HG03103 (cell line): ENCODE data around the gene NADSYN1.

Experiments used
- ATAC-seq: cut with Tn5 transposase; IDR thresholded peaks from one replicate; pipeline ENCODE4 v1.9.1; 2021; ENCODE audit warnings: low read depth; ENCODE audit not compliant: unreplicated experiment

The NADSYN1 gene

DNA sequence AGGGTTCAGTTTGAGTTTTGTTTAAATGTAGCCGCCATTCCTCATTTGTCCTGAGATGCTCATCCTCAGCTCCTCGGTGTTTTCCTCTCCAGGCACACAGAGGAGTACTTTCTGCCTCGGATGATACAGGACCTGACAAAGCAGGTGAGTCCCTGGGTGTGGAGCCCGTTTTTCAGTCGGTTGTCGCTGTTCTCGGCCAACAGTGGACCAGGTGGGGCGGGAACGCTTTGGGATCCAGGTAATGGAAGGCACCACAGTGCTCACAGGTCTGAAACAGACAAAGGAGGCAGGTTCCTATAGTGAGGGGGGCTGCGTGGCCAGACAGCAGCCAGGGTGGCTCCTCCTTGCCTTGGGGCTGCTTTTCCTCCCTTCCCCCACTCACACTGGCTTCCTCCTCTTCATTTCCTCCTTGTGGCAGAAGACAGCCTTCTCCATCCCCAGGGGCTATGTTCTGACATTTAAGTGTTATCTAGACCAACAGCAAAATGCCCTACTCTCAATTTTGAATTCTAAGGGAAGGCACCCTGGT is 19.4 kb downstream of the NADSYN1 start:
- no peak for ATAC-seq

DNA sequence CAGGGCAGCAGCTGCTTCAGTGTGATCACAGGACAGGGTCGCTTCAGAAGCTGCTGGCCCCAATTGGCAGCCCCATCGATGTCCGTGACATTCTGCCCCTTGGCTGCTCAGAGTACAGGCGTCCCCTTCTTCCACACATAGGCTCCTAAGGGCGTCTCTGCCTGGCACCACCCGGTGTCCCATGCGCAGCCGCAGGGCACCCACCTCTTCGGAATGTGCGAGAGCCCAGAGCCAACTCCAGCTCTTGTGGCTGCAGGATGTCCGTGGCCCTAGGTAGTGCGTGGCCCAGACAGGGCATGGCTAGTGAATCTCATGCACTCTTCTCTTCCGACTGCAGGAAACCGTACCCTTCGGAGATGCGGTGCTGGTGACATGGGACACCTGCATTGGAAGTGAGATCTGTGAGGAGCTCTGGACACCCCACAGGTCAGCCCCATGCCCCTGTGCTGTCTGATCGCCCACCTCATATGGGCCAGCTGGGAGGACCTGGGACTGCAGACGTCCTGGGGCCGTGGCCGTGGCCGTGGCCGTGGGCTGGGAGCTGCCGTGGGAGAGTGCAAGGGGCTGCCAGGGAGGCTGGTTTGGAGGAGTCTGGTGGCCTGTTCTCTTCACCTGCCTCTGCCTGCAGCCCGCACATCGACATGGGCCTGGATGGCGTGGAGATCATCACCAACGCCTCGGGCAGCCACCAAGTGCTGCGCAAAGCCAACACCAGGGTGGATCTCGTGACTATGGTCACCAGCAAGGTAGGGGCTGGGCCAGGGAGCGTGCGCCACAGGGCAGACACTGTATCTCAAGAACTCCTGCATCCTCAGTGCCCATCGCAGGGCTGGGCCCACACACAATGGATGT is 20.2 kb downstream of the NADSYN1 start:
- no peak for ATAC-seq

DNA sequence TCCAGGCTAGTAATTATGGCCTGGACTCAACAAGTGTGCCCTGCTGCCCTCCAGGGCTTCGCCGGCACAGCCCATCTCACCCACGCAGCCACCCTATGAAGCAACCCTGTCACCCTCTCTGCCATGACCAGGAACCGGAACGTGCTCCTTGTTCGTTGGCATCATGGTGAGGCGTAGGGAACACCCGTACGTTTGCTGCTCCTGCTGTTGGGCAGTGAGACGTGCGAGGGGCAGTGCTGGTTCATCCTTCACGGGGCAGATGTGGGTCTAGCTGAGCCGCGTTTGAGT is 20.7 kb downstream of the NADSYN1 start:
- ATAC-seq, result no peak

DNA sequence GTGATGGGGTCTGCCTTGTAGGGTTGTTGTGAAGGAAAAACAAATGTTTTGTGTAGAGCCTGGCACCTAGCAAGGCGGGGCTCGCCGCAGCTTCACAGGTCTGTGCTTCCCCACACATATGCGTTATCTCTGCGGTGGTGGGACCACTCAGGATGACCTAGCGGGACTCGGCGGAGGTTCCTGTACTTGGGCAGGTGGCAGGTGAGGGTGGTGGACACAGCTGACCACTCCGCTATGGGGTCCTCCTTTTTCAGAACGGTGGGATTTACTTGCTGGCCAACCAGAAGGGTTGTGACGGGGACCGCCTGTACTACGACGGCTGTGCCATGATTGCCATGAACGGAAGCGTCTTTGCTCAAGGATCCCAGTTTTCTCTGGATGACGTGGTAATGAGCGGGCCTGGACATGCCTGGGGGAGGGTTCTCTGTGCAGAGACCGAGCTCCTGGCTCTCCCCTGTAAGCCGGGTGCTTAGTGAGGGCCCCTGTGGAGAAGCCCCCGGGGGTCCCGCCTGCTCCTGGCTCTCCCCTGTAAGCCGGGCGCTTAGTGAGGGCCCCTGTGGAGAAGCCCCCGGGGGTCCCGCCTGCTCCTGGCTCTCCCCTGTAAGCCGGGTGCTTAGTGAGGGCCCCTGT is 21.3 kb downstream of the NADSYN1 start:
- ATAC-seq, result no peak

DNA sequence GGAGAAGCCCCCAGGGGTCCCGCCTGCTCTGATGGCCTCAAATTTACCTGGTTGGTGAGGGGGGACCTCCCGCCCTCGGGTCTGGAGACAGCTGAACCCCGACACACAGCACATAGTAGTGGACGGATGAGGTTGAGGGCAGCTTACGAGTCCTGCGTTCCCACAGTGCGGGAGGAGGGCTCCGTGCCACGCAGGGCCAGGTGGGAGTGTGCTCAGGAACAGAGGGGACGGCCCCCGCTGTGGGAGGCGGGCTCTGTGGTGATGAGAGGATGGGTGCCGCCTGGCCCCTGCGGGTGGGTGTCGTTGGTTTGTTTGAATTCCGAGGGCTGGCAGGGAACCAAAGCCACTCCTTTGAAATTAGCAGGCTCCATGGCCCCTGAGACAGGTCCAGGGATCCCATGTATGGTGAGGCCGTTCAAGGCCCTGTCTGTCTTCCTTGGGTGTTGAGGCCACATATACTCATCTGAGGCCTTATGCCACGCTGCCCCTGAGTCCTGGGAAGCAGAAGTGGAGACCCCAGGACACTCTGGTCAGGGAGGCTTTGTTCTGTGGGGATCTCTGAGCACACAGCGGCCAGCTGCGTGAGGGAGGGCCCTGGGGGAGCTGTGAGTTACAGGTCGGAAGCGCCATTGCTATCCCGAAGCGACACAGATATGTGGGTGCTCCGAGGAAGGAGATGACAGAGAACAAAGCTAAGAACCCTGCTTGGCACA is 21.9 kb downstream of the NADSYN1 start:
- no peak for ATAC-seq

DNA sequence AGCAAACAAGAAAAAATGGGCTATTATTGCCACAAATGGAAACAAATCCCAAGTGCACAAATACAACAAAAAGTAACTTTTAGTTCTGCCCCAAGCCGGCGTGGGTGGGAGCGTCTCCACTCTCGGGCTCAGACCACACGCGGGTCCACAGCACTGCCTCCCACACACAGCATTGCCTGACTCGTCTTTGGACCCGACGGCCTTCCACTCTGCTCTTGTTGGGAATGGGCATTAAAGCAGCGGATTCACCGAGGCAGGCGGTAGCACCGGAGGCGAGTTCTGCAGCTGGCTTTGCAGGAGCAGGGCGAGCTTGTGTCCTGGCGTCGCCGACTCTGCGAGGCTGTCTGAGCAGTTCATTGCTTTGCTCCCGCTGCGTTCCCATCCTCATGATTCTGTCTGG is 23.0 kb downstream of the NADSYN1 start:
- ATAC-seq, result no peak

DNA sequence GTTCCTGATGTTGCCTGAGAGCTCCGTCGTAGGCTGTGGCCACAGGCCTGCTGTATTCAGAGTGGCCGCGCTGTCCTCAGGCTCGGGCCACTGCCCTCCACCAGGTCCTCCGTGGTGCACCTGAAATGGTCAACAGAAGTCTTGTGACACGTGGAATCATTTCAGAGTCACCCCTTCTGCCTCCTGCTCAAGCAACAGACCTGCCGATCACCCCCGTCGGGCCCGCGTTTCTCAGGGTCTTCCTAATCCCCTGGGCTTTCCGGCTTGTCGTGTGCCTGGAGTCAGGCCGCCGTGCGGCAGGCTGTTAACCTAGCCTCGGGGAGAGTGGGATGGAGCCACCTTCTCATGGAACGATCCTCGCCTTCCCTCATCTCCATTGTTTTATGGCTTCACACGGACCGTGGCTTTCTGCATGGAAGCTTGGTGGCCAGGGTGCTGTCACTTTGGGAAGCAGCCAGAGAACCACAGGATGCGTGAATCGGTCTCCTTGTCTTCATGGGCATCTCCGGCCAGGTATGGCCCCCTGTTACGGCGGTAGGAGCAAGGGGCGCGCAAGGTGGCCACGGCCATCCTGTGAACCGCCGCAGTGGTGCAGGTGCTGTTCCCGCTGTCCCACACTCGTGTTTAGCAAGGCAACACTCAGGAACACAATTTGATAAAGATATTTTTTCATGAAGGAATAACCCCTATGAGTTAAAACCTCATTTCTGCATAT is 24.1 kb downstream of the NADSYN1 start:
- no peak for ATAC-seq

DNA sequence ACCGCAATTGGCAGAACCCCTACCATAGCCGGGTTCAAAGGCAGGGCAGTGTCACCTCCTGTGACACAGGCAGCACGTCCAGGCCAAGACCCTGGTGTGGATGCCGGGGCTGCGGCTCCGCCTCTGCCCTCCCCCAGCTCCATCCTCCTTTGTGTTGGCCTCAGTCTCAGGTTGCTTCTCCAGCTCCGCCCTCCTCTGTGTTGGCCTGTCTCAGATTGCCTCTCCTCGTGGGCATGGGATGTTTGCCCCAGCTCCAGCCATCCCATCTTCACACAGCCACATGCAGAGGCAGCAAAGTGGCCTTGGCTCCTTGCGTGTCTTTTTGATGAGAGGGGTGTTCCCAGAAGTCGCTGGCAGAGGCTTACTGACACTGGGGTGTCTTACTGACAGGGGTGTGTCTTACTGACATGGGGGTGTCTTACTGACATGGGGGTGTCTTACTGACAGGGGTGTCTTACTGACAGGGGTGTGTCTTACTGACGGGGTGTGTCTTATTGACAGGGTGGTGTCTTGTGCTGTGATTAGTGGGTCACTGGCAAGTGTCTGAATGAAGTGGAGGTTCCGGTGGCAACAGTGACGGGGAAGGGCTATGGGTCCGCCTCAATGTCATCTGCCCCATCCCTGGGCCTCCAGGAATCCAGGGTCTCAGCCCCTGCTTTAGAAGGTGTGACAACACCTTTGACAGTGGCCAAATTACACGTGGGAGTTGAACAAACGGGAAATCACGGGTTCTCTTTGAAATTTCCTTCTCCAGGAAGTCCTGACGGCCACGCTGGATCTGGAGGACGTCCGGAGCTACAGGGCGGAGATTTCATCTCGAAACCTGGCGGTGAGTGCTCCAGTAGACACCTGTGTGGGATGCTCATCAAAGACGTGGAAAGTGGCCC is 24.9 kb downstream of the NADSYN1 start:
- no peak for ATAC-seq

DNA sequence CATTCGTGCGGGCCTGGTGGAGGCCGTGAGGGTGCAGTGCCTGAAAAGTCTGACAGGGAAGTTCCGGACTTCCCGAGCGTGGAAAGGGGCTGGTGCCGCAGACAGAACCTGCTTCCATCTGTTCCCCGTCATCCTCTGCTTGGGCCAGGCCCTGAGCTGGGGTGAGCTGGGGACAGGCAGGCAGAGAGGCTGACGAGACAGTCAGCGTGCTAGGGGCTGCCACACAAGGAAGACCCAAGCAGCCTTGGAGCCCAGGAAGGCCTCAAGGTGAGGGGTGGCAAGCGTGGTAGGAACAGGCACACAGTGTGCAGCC is 25.5 kb downstream of the NADSYN1 start:
- no peak for ATAC-seq

DNA sequence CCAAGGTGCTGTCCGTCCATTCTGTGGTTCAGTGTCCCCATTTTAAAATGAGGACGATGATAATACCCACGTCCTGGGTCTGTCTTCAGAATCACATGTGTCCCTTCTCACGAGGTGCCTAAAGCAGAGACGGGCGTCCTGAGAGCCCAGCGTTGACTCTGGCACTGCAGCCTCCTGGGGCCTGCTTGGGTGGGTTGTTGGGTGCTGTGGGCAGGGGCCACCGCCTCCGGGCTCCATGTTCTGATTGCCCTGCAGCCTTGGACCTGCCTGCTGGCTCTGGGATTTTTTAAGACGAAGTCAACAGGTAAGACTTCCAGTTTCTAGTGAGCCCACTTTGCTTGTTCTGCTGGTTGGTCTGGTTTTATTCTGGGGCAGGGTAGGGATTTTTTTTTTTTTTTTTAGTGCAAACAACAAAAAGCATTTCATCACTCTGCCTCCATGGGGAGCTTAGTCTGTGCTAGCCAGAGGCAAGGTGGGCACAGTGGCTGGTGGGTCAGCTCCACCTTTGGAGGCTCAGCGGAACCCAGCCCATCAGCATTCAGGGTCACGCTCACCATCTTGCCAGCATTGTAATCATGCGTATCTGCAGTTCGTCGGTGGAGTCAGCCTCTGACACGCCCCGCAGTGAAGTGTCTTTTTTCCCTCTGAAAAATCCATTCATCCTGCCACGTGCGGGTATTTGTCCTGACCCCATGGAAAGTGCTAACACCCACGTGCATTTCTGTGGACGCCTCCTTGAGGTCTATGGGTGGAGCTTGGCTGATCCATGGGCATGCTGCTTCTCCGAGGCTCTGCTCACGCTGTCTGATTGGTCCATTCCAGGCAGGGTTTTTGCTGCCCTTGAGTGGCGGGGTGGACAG is 28.3 kb downstream of the NADSYN1 start:
- ATAC-seq, result no peak

DNA sequence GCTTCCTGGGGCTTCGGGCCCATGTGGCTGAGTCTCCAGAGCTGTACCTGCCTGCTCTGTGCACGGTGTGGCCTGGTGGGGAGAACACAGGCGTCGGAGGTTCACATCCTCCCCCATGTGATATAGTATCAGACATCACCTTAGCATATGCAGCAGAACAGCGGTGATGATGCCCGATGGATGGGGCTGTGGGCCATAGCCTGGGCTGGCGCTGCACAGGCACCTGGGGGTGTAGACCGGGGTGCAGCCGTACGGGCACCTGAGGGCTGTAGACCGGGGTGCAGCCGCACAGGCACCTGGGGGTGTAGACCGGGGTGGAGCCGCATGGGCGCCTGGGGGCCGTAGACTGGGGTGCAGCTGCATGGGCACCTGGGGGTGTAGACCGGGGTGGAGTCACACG is 29.2 kb downstream of the NADSYN1 start:
- ATAC-seq, result no peak

DNA sequence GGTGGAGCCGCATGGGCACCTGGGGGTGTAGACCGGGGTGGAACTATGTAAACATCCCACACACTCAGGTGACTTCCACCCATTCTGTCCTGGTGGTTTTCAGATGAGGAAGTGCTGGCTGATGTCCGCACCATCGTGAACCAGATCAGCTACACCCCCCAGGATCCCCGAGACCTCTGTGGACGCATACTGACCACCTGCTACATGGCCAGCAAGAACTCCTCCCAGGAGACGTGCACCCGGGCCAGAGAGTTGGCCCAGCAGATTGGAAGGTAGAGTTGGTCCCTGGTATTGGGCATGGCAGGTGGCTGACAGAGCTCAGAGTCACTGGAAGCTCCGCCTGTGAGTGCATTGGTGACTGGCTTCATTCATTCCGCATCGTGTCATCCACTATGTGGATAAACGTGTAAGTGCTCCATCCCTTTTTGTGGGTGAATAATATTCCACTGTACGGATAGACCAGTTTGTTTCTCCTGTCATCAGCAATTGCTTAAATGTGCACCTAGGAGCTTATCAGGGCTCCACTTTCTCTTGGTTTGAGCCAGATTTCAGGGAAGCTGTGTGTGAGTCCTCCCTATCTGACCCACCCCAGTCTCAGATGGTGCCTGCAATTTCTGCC is 29.9 kb downstream of the NADSYN1 start:
- no peak for ATAC-seq

DNA sequence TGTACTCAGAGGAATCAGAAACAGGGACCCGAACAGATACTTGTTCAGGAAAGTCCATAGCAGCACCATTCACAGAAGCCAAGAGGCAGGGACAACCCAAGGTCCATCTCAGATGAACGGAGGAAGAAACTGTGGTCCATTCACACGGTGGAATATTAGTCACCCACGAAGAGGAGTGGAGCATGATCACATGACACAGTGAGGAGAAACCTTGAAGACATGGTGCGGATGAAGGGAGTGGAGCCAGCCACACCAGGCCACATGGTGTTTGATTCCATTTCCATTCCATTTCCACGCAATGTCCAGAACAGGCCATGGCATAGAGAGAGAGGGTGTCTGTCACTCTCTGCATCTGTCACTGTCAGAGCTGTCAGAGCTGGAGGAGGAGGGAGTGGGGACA is 30.7 kb downstream of the NADSYN1 start:
- no peak for ATAC-seq

DNA sequence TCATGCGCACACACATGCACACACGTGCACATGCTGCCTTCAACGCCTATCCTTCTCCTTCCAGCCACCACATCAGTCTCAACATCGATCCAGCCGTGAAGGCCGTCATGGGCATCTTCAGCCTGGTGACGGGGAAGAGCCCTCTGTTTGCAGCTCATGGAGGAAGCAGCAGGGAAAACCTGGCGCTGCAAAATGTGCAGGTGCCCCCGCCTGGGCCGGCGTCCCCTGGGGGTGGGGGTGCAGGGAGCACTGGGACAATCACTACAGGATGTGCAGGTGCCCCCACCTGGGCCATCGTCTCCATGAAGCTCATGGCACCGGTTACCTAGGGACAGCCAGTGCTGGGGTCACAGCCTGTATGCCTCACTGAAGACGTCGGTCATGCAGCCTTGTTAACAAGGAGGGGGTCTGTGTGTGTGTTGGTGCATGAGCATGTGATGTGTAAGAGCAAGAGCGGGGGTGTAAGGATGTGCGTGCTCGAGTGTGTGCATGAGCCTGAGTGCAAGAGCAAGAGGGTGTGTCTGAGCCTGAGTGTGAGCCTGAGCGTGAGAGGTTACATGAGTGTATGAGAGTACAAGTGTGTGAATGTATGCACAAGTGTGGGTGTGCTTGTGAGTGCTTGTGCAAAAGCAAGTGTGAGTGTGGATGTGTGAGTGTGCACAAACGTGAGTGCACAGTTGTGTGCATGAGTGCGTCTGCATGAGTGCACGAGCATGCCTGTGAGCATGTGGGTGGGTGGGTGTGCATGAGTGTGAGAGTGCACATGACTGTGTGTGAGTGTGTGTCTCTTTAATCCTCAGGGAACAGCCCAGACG is 31.5 kb downstream of the NADSYN1 start:
- no peak for ATAC-seq

DNA sequence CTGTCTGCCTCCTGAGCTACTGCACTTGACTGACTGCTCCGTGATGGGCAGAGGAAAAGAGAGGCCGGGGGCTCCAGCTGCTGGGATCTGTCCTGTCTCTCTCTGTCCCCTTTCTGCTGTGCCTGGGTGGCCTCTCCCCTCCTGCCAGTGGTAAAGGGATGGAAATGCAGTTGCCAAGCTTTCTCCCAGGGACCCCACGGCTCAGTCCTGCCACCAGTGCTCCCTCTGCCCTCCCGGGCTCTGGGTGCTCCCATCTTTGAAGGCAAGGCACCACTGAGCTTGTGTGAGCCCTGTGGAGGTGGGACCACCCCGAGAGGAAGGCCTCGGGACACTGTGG is 32.0 kb downstream of the NADSYN1 start:
- ATAC-seq, result no peak

DNA sequence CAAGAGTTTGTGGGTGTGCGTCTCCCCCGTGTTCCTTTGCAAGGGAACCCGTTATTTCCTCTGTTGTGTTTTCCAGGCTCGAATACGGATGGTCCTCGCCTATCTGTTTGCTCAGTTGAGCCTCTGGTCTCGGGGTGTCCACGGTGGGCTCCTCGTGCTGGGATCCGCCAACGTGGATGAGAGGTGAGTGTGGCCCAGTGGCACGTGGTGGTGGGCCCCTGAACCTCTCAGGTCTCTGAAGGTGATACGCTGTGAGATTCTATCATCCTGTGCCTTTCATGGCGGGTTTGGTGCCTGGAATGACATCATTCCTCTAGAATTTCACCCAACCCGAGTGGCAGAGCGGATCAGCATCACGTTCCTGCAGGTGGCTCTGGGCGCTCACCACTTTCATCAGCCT is 32.5 kb downstream of the NADSYN1 start:
- no peak for ATAC-seq

DNA sequence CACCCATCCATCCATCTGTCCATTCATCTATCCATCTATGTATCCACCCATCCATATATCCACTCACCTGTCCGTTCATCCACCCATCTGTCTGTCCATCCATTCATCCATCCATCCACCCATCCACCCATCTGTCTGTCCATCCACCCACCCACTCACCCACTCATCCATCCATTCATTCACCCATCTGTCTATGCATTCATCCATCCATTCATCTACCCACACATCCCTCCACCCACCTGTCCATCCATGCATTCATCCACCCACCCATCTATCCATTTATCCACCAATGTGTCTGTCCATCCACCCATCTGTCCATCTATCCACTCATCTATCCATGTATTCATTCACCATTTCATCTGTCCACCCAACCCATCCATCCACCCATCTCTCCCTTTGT is 33.3 kb downstream of the NADSYN1 start:
- ATAC-seq, result no peak

DNA sequence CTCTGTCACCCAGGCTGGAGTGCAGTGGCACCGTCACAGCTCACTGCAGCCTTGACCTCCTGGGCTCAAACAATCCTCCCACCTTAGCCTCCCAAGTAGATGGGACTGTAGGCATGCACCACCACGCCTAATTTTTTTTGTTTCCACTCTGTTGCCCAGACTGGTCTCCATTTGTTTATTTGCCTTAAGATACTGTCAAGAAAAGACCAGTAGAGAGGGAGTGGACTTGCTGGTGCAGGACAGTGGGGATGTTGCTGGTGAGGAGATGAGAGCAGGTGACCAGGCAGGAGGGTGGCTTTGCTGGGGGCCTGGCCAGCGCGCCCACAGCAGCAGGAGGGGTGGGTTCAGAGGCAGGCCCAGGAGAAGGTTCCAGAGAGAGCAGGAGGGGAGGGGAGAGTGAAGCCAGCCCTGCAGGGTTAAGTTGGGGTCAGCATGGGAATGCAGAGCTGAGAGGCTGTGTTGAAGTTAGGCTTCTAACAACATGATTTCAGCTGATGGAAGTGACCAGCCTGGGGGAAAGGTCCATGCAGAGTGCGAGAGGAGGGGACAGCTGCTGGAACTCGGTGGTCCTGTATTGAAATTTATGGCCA is 35.8 kb downstream of the NADSYN1 start:
- ATAC-seq, result no peak
